GM19372 (cell line): ENCODE measurements around the gene IL1R2.

Experiments
- ATAC-seq: cut with Tn5 transposase; IDR thresholded peaks from one replicate; pipeline ENCODE4 v1.9.1; 2021; ENCODE audit warnings: mild to moderate bottlenecking, low read depth, moderate library complexity; ENCODE audit not compliant: unreplicated experiment

The IL1R2 gene

GRCh38 chr2:102037681-102038080 is 45.9 kb downstream of the IL1R2 start:
- no peak for ATAC-seq

DNA sequence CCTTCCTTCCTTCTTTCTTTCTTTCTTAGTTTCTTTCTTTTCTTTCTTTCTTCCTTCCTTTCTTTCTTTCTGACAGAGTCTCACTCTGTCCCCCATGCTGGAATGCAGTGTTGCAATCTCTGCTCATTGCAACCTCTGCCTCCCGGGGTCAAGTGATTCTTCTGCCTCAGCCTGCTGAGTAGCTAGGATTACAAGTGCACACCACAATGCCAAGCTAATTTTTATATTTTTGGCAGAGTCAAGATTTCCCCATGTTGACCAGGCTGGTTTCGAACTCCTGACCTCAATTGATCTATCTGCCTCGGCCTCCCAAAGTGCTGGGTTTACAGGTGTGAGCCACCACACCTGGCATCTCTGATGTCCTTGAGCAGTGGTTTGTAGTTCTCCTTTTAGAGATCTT is 48.5 kb downstream of the IL1R2 start:
- ATAC-seq, result no peak

GRCh38 chr2:102041351-102041750 is 49.6 kb downstream of the IL1R2 start:
- ATAC-seq, result no peak

DNA sequence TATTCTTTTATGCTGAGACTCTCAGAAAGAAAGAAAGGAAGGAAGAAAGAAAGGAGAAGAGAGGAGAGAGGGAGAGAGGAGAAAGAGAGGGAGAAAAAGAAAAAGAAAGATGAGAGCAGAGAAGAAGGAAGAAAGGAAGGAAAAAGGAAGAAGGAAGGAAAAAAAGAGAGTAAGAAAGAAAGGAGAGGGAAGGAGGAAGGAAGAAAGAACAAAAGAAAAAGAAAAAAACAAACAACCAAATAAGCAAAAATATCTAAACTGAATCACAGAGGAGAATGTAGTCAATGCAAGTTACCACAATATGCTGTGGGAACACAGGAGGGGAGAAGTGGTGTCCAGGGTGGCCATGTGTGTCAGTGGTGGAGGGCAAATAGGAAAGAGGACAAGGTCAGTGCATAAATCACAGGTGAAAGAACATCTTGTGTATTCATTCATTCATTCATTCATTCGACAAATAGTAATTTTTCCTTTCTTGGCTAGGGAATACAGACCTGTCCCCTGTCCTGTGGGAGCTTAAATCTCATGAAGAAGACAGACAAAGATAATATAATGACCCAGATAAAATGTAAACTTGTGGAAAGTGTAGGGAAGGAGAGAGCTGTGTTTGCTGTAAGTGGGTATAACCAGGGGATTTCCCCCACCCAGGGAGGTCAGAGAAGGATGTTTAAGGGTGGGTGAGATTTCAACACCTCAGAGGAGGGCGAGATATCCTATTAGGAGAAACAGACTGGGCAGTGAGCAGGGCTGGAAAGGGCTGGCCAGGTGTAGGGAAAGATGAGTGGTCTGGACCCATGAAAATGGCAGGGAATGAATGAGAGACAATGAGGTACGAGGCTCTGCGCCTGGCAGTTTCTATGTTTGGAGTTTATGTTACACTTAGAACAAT is 50.7 kb downstream of the IL1R2 start:
- no peak for ATAC-seq

DNA sequence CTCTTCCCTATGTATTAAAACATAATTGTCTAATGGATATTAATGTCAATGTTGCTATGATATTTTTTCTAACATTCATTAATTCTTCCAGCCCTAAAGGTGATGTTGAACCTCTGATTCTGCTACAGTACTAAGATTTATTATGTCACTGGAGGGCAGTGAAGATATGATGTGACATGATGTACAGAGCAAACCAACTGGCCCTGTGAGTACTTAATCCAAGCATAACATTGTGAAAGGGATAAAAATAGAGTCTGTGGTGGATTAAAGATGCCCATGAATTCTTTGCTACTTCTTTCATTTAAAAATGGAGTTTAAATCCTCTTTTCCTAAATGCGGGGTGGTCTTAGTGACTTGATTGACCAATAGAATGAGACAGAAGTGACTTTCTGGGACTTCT is 51.8 kb downstream of the IL1R2 start:
- no peak for ATAC-seq

GRCh38 chr2:102044235-102044896 is 52.6 kb downstream of the IL1R2 start:
- no peak for ATAC-seq

GRCh38 chr2:102044967-102045489 is 53.3 kb downstream of the IL1R2 start:
- ATAC-seq, result no peak

- no peak for ATAC-seq
These were observed 53.9 kb downstream of the IL1R2 start for GRCh38 chr2:102045697-102046096.

DNA sequence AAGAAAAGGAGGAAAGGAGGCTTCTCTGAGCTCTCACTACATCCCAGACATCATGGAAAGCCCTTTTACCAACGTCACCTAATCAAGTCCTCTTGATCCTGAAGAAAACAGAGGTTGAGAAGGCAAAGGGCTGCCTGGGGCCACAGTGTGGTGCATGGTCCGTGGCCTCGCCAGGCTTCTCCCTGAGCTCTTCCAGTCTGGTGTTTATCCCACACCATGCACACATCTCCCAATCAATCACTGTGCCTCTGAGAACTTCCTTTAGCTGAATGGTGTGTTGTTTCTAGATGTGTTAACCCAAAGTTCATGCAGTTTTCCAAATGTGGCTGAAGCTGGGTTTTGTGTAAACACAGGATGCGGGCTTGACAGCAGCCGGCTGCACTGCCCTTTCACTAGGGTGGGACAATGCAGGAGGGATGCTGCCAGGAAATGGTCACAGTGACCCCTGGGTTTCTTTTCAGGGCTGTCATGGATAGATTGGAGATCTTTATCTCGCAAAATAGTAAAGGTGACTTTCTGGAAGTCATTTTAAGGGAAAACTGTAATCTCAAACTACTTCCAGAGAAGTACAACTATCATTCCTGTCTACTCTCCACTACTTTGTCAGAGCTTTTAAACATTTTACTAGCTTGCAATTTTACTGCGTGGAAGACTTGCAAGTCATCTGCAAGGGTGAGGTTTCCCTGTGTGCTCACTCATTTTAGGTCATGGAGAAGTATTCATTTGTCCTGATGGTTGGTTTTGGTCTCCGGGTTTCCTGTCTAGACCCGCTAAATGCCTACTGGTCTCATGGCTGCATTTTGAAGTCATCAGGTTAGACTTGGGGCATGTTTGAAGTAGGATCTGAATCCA is 54.6 kb downstream of the IL1R2 start:
- no peak for ATAC-seq

DNA sequence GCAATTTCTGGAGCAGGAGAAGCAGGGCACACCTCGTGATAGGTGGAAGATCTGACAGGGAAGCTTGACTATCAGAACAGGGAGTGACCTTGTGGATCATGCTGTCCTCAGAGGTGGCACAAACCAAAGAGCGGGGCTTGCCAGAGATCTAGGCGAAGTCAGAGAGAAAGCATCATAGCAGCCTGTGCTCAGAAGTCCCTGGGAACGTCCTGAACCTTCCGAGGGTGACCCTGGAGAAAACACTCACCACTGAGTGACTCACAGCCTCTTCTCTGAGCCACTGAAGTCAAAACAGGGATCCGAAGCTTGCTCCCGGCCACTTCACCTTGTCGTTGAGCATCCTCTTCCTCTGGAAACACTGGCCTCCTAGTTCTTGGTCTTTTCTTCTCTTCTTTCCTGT is 56.7 kb downstream of the IL1R2 start:
- ATAC-seq, result no peak

- ATAC-seq, result no peak
These were observed 58.1 kb downstream of the IL1R2 start for GRCh38 chr2:102049756-102050443.

GRCh38 chr2:102050854-102051391 is 59.2 kb downstream of the IL1R2 start:
- ATAC-seq, result no peak

GRCh38 chr2:102051692-102052277 is 60.0 kb downstream of the IL1R2 start:
- no peak for ATAC-seq

GRCh38 chr2:102052365-102052764 is 60.6 kb downstream of the IL1R2 start:
- no peak for ATAC-seq

DNA sequence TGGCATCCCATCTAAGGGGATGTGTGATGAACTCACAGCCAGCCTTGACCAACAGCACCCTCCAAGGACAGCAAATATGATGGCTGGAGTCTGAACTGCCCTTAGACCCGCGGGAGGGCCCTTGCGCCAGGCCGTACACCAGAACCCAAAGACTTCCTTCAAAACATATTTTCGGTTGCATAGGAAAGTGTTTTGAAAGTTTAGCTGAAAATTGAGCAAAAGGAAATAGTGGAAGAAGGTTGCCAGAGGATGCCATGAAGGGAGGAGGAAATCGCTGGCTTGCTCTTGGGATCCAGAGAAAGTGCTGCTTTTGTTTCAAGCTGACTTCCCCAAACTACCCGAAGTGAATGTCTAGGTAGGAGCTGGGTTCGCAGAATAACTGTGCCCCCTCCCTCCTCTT is 61.3 kb downstream of the IL1R2 start:
- ATAC-seq, result no peak

- no peak for ATAC-seq
These were observed 63.7 kb downstream of the IL1R2 start for GRCh38 chr2:102055346-102055990.

- ATAC-seq, result no peak
These were observed 64.4 kb downstream of the IL1R2 start for GRCh38 chr2:102056079-102056581.

GRCh38 chr2:102057502-102058292 is 65.9 kb downstream of the IL1R2 start:
- no peak for ATAC-seq
